NCI-H526 (cell line): ENCODE measurements around the gene IFITM5.
"Not testable (repeated sequence)": the region's sequence is repeated elsewhere in the genome, so short reads cannot be mapped to it uniquely, and the experiment has no call there.

Experiments used
- DNase-seq, 2 experiments: peaks; one replicate each; lab custom pipeline; 2025; lab: John Stamatoyannopoulos, UW

Gene IFITM5

DNA sequence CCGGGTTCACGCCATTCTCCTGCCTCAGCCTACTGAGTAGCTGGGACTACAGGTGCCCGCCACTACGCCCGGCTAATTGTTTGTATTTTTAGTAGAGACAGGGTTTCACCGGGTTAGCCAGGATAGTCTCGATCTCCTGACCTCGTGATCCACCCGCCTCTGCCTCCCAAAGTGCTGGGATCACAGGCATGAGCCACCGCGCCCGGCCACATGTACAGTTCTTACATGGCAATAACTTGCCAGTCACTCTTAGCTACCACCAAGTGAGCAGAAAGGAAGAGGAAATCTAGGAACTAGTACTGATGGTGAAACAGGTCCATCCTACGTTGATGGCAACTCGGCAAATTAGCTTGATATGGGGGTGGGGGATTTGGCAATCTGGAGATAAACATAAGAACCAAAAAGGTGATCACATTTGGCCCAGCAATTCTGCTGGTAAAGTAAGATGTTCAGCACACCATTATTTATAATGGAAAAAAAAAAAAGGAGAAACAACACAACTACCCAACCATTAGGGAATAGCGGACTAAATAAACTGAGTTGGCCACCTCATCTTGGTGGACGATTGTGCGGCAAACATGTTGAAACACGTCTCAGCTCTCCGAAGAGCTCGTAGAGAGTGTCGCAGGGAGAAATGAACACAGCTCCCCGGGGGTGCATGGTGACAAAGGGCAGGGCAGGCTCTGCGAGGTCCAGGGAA is 15.8 kb downstream of the IFITM5 start:
- no peak for DNase-seq

- no peak for DNase-seq
Measured at GRCh38 chr11:282630-283360, 16.5 kb downstream of the IFITM5 start.

- DNase-seq, result no peak
Measured at GRCh38 chr11:282171-282570, 17.2 kb downstream of the IFITM5 start.

DNA sequence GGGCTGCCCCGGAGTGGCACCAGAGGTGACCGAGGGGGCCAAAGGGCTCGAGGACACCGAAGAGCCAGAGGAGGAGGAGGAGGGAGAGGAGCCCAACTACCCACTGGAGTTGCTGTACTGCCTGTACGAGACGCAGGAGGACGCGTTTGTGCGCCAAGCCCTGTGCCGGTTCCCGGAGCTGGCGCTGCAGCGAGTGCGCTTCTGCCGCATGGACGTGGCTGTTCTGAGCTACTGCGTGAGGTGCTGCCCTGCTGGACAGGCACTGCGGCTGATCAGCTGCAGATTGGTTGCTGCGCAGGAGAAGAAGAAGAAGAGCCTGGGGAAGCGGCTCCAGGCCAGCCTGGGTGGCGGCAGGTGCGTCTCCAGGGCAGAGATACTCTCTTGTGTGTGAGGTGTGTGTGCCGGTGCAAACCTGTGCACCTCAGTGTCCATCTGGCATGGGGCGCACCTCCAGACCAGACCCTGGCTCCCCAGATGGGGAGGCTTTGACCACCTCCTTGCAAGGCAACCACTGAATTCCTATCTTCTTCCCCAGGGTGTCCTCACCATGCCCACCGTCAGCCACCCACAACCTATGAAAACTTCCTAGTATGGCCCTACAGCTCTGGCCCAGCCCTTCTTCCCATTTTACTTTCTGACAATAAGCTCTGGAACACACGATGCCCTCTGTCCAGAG is 17.7 kb downstream of the IFITM5 start:
- no peak for DNase-seq

GRCh38 chr11:280706-281485 is 18.4 kb downstream of the IFITM5 start:
- DNase-seq, result no peak

DNA sequence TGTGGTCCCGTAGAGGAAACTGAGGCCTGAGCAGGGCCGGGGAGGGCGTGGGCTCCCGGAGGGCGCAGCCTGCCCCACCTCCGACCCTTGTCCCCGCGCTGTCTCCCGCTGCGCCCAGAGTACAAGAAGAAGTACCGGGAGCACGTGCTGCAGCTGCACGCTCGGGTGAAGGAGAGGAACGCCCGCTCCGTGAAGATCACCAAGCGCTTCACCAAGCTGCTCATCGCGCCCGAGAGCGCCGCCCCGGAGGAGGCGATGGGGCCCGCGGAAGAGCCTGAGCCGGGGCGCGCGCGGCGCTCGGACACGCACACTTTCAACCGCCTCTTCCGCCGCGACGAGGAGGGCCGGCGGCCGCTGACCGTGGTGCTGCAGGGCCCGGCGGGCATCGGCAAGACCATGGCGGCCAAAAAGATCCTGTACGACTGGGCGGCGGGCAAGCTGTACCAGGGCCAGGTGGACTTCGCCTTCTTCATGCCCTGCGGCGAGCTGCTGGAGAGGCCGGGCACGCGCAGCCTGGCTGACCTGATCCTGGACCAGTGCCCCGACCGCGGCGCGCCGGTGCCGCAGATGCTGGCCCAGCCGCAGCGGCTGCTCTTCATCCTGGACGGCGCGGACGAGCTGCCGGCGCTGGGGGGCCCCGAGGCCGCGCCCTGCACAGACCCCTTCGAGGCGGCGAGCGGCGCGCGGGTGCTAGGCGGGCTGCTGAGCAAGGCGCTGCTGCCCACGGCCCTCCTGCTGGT is 19.2 kb downstream of the IFITM5 start:
- peak in 1 of 2 experiments; percentile 52 for DNase-seq

- no peak for DNase-seq
Measured at GRCh38 chr11:279040-279965, 20.0 kb downstream of the IFITM5 start.

DNA sequence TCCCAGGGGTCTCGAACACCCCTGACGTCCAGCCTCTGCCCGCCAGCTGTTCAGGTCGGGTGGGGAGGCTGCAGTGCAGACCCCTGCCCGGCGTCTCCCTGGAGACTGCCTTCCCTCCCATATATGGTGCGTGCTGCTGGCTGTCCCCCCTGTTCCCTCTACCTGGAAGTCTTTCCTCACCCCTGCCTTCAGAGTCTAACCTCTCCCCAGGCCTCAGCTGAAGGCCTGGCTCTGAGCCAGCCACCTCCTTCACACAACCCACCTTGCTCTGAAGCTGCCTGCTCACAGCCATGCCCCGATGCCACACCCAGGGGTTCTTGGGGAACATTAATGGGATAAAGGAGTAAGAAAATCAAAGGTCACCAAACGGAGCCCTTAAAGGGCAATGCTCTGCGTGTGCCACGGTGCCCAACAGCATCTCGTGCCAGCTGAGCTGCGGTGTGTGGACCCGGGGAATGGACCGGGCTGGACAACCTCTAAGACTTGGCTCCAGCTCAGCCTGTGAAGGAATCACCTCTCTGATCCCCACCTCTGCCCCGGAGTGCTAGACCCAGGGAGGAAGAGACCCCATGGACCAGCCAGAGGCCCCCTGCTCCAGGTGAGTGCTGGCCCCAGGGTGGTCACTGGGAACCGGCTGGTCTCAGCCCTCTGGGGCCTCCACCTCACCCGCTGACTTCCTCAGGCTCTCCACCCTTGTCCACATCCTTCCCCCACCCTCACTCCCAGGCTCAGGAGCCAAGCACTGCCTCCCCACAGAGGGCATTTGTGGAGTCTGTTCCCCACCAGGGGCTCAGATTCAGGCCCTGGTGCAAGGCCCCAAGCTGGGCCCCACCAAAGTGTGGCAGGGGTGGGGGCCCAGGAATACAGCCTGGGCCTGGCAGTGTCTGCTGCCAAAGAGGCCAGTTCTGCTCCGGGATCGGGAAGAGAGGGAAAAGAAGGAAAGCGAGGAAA is 21.1 kb downstream of the IFITM5 start, which contains the start of gene NLRP6:
Gene NLRP6 (plus strand): TSS at position 407 of the 951 bp plus-strand sequence. CDS start 163 bp downstream, at position 570.
- no peak for DNase-seq

- DNase-seq, result no peak
Measured at GRCh38 chr11:276219-276618, 23.1 kb downstream of the IFITM5 start.

DNA sequence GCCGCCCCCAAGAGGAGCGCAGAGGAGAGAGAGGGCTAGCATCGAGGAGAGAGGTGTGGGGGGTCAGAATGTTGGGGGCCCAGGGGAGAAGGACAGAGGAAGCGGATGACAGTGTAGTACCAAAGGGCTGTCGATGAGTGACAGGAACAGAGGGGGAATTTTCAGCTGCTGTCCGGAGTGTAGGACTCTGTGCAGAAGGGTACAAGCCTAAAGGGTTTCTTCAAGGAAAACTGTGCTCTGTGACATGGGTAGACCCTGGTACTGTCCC is 26.5 kb downstream of the IFITM5 start:
- DNase-seq, result no peak

DNA sequence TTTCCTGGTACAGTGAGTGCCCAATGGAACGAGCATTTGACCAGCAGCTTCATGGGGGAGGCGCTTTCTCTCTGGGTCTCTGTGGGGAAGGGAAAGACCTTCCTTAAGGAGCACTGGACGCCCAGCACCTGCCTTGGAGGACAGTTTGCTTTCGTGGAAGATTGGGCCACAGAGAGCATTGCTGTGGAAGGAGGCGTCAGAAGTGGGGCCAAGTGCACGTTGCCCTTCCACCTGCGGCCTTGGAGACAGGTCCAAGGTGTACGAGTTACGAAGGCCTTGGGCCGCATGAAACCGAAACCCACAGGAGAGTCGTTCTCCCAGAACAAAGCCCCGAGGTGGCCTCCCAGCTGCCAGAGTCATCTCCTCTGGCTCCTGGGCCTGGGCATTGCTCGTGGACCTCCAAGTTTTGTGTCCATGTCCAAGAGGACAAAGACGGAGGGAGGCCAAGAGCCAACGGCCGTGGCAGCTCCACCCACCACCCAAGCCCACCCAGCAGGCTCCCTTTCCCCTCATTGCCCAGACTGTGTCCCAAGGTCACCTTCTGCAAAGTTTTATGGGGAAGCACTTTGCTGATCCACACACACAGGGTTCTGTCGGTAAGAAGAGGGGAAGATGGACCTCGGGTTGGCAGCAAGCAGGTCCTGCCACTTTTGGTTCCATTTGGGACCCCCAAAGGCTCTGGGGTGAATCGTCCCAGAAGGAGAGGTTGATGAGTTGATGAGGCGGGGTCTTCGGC is 27.0 kb downstream of the IFITM5 start:
- no peak for DNase-seq

GRCh38 chr11:271319-271715 is 28.0 kb downstream of the IFITM5 start:
- no peak for DNase-seq

- no peak for DNase-seq
Measured at GRCh38 chr11:270451-271318, 28.6 kb downstream of the IFITM5 start.

GRCh38 chr11:269146-269890 is 30.0 kb downstream of the IFITM5 start:
- no peak for DNase-seq

GRCh38 chr11:268716-269145 is 30.6 kb downstream of the IFITM5 start:
- not testable (repeated sequence) for DNase-seq

DNA sequence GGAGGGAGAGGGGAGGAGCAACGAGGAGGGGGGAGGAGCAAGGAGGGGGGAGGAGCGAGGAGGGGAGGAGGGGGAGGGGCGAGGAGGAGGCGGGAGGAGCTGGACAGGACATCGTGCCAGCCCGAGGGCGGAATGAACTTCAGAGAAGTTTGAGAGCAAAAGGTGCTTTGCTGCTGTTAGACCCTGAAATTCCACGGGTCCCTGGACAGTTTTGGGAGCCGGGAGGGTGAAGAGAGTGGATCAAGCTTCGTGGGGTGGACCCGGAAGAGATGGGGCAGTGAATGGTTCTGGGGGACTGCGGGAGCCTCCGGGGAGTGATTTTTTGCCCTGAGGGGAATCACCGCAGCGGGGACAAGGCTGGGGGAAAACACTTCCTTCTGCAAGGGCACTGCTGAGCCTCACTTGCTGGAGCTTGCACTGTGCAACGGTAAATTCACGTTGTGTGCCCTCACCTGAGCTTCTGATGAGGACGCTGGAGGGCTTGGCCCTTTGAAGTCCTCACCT is 31.8 kb downstream of the IFITM5 start:
- DNase-seq, result no peak
